AG04450 (cell line): Measurements from ENCODE around the gene CACNA1C. TPM values are rescaled to one million over a fixed set of nuclear protein-coding genes. Genes with fewer than 3 reads are reported as not detected.

Experiments used
- CTCF ChIA-PET: fragments of 300-600, 350-600 bp; formaldehyde crosslinking; extraction: SDS; loops from one replicate; lab custom pipeline; 2022; ENCODE audit warnings: antibody characterized with exemption, inconsistent platforms; lab: Charles Lee
- POLR2A ChIA-PET: fragments of 350-600 bp; formaldehyde crosslinking; extraction: SDS; loops from one replicate; lab custom pipeline; 2021; ENCODE audit warnings: antibody characterized with exemption, inconsistent platforms; lab: Yijun Ruan, JAX
- DNase-seq: peaks from one replicate; pipeline ENCODE4 v3.0.0-alpha.2; 2011; ENCODE audit warnings: low read depth, low spot score
- H3K27ac ChIP-seq: one replicate; pipeline ENCODE4 v1.5.1; 2012; ENCODE audit warnings: low read depth, low read length, control low read depth
- H3K27me3 ChIP-seq: one replicate; pipeline ENCODE4 v1.6.0; 2012; ENCODE audit warnings: low read length; ENCODE audit not compliant: control insufficient read depth, insufficient read depth
- H3K4me3 ChIP-seq: 2 replicates; pipeline ENCODE4 v1.5.1; 2011; ENCODE audit warnings: mild to moderate bottlenecking, low read depth, low read length, control low read depth
- H3K9me3 ChIP-seq: 2 replicates; pipeline ENCODE4 v1.5.1; 2012; ENCODE audit warnings: low read length; ENCODE audit not compliant: control insufficient read depth, insufficient read depth
- polyA plus RNA-seq: library from polyadenylated mRNA; depleted of rRNA; stranded (reverse); fragments of >200 nt; gene quantifications from 2 replicates; pipeline ENCODE4 v1.2.3, GENCODE V29; 2011
- TF ChIP-seq, protein P1 (sequence below): IDR thresholded peaks from 2 replicates; pipeline ENCODE4 v1.5.1; 2011; ENCODE audit warnings: low read depth, low read length, control low read depth, inconsistent platforms

The CACNA1C gene
- polyA plus RNA-seq, 1 experiment: 5.9 TPM

DNA sequence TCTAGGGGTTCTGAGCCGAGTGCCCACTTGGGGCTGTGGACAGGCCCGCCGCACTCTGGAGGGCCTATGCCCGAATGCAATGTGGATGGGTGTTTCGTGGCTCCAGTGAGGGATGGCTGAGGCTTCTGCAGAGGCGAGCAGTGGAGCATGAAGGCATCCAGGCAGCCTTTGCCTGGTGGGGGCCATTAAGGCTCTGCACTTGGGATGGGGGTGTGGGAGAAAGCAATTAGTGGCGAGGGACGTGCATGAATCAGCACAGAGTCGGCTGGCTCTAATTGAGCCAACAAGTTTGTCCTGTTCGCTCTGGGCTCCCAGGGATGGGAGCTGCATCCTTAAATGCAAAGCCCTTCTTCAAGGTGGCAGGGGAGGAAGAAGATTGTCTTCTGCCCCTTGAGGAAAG is 395.1 kb downstream of the CACNA1C start:
- Histone ChIP-seq H3K4me3 (no peak overlapping the region), H3K9me3 (no peaks in the 10 kb centered on the region), H3K27ac (no peak overlapping the region), H3K27me3 (no peaks in the 10 kb centered on the region)
- CTCF ChIA-PET: no interaction called here
- POLR2A ChIA-PET: no interaction called here
- TF ChIP-seq, protein P1, sequence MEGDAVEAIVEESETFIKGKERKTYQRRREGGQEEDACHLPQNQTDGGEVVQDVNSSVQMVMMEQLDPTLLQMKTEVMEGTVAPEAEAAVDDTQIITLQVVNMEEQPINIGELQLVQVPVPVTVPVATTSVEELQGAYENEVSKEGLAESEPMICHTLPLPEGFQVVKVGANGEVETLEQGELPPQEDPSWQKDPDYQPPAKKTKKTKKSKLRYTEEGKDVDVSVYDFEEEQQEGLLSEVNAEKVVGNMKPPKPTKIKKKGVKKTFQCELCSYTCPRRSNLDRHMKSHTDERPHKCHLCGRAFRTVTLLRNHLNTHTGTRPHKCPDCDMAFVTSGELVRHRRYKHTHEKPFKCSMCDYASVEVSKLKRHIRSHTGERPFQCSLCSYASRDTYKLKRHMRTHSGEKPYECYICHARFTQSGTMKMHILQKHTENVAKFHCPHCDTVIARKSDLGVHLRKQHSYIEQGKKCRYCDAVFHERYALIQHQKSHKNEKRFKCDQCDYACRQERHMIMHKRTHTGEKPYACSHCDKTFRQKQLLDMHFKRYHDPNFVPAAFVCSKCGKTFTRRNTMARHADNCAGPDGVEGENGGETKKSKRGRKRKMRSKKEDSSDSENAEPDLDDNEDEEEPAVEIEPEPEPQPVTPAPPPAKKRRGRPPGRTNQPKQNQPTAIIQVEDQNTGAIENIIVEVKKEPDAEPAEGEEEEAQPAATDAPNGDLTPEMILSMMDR: no peak
- no peak for DNase-seq

DNA sequence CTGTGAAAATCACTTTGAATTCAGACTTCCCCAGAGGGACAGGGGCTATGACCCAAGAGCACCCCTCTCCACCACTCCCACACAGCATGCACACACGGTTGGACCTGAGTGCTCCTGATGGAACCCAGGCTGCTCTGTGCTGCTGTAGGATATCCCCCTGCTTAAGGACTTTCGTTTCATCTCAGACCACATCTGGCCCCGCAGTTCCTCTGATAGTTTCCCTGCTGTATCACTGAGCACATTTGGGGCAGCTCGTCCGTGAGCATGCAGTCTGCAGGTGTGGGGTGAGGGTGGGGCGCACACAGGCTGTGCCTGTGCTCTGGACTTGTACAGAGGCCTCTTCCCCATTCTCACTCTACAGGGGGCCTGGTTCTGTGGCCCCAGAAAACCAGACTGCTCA is 396.8 kb downstream of the CACNA1C start:
- no peak for DNase-seq
- ChIA-PET CTCF (no interaction called here), POLR2A (no interaction called here)
- H3K27me3 ChIP-seq: no peaks in the 10 kb centered on the region
- TF ChIP-seq, protein P1: no peak
- no peak overlapping the region for H3K27ac ChIP-seq
- H3K9me3 ChIP-seq: no peaks in the 10 kb centered on the region
- H3K4me3 ChIP-seq: no peak overlapping the region

DNA sequence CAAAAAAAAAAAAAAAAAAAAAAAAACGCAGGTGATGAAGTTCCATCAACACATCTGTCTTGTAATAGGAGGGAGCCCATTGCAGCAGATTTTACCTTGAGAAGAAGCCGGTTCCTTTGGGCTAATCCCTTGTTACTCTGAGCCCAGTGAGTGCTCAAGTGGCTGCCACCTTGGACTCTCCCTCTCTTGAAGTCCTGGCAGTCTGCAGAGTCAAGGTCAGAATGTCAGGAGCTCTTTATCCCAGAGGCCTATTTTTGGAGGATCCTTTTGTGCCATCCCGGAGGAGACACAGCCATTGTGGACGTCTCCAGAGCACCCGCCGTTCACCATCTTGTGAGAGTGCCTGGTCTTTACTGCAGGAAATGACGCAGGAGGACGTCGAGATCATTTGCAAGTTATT is 397.8 kb downstream of the CACNA1C start:
- POLR2A ChIA-PET: interaction anchor here (0.7 kb wide), 1 partner anchor 197 kb away, joined by 3 read pairs; no protein-coding TSS in a partner anchor
- no peaks in the 10 kb centered on the region for H3K27me3 ChIP-seq
- H3K4me3 ChIP-seq: no peak overlapping the region
- CTCF ChIA-PET: no interaction called here
- DNase-seq: no peak
- no peak overlapping the region for H3K27ac ChIP-seq
- no peaks in the 10 kb centered on the region for H3K9me3 ChIP-seq
- TF ChIP-seq, protein P1: no peak

DNA sequence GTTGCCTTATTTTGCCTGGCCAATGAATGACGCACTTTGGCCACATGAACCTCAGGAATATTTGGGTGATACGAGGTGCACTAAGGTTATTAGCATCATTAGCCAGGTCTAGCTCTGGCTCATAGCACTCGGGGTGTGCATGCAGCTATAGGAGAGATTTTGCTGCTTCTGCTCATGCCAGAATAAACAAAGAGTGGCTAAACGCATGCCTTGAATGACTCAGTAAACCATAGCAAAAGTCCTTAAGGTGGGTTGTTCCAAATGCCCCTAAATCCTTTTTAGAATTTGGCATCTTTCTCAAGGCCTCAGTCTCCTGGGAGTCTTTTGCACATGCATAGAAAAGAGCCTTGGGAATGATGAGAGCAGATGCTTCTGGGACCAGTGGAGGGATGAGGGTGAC is 398.2 kb downstream of the CACNA1C start:
- TF ChIP-seq, protein P1: no peak
- ChIA-PET CTCF (no interaction called here), POLR2A (interaction anchor here (0.7 kb wide), 1 partner anchor 196 kb away, joined by 3 read pairs; no protein-coding TSS in a partner anchor)
- no peak overlapping the region for H3K4me3 ChIP-seq
- peak; percentile 10 for DNase-seq
- no peaks in the 10 kb centered on the region for H3K9me3 ChIP-seq
- no peaks in the 10 kb centered on the region for H3K27me3 ChIP-seq
- no peak overlapping the region for H3K27ac ChIP-seq

DNA sequence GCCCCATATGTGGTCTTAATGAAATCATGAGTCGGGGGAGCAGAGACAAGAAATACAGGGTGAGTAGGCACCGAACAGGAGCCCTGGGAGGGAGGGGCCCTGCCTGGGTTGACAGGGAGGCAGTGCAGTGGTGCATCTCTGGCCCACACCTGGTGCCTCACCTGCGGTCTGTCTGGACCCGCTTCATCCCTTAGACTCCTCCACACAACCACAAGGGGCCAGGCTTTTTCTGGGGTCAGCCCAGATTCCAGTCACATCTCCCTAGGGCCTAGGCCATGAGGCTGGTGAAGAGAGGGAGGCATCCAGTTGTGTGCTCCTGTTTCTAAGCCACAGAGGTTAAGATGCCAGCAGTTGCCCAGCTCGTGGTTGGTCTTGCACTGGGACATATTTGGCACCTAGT is 398.7 kb downstream of the CACNA1C start:
- Histone ChIP-seq H3K4me3 (no peak overlapping the region), H3K27me3 (no peaks in the 10 kb centered on the region), H3K27ac (no peak overlapping the region), H3K9me3 (no peaks in the 10 kb centered on the region)
- CTCF ChIA-PET: no interaction called here
- POLR2A ChIA-PET: no interaction called here
- TF ChIP-seq, protein P1: no peak
- DNase-seq: no peak
